ENCODE measurements around the gene AHDC1. TPM values are rescaled to one million over a fixed set of nuclear protein-coding genes. Genes with fewer than 3 reads are reported as not detected.

The AHDC1 gene
- total and polyA plus RNA-seq, 10 of the 15 experiments (the other 5 are each of a cell fraction or from before 2014, with no cell fraction given) = 0.21 to 13.0 (median 1.4) TPM

GRCh38 chr1:27568300-27569087 is 35.5 kb downstream of the AHDC1 start:
- Histone ChIP-seq H3K9me3 (replicated peaks; ENCODE audit: control insufficient read depth, insufficient read depth, low read length) (no peaks in the 10 kb centered on the region), H2AFZ (ENCODE audit: control insufficient read depth, low read depth, low read length) (peak overlapping the region; percentile 36), H3K27me3 (replicated peaks in 1 of 2; ENCODE audit: control insufficient read depth in 2 of 2, insufficient read depth in 2 of 2, low read length in 1 of 2) (no peaks in the 10 kb centered on the region), H4K20me1 (ENCODE audit: control insufficient read depth, insufficient read depth) (no peaks in the 10 kb centered on the region; the same call in 1 of the 2 replicates), H3K4me2 (ENCODE audit: control insufficient read depth, insufficient read depth) (peak overlapping the region; percentile 90), H3K4me1 (ENCODE audit: control insufficient read depth, insufficient read depth, low read length) (peaks cover 7% of the 10 kb centered on the region), H3K36me3 (ENCODE audit: control insufficient read depth in 2 of 2, insufficient read depth in 2 of 2, low read length in 1 of 2) (no peaks in the 10 kb centered on the region; a peak in 1 of 4 replicates), H3K79me2 (ENCODE audit: control insufficient read depth, insufficient read depth, low read length) (no peaks in the 10 kb centered on the region; the same call in none of the 2 replicates), H3K9ac (ENCODE audit: control insufficient read depth, insufficient read depth, low read length) (no peak overlapping the region), H3K4me3 (peak overlapping the region; percentile 52; the same call in 1 of the 2 replicates), H3K27ac (ENCODE audit: control insufficient read depth, insufficient read depth) (no peak overlapping the region)
- ATAC-seq (peak; percentile 95), DNase-seq (ENCODE audit: low read depth, low spot score) (peak; percentile 60), FAIRE-seq (peak; percentile 88)
- intact Hi-C loops (cut with micrococcal nuclease; ENCODE audit: unreplicated experiment) = loop anchor here (1.0 kb wide), 1 partner anchor 38 kb away; no protein-coding TSS in a partner anchor
- BruUV-seq (replicated peaks) = no TSS peak
- ChIA-PET SMC1A (ENCODE audit: uncharacterized antibody, unreplicated experiment) (interaction anchor here (0.5 to 1.4 kb wide), 11 partner anchors 31 to 272 kb away, joined by 3 to 6 read pairs (median 3); no protein-coding TSS in a partner anchor), CTCF (interaction anchor here (0.6 to 5.8 kb wide), 21 partner anchors 11 to 735 kb away, joined by 3 to 71 read pairs (median 4); partner anchors contain the start of gene AHDC1), POLR2A (interaction anchor here (0.6 to 1.8 kb wide), 5 partner anchors 10 to 674 kb away, joined by 3 to 8 read pairs (median 5); no protein-coding TSS in a partner anchor), RAD21 (ENCODE audit: unreplicated experiment) (interaction anchor here (0.6 to 3.0 kb wide), 12 partner anchors 12 to 272 kb away, joined by 3 to 17 read pairs (median 4); partner anchors contain the start of gene AHDC1)
- in situ Hi-C loops (cut with MboI) = no loop called here
- WGBS (ENCODE audit: insufficient coverage, insufficient replicate concordance, low lambda C conversion rate, missing lambda C conversion rate) = 6% methylated on average over 48 of the region's 65 CpGs
- no peak for TF ChIP-seq SREBF2 (IDR thresholded peaks at IDR 0.05; ENCODE audit: low read length)
- peak; percentile 67 for TF ChIP-seq HDGF (IDR thresholded peaks at IDR 0.05)
- peak; percentile 52; the same call in 1 of the 2 replicates for TF ChIP-seq NR2F1 (conservative IDR thresholded peaks at IDR 0.05)
- TF ChIP-seq SP1 (IDR thresholded peaks at IDR 0.05; ENCODE audit: low read depth, low read length) = peak; percentile 68
- peak; percentile 46 for TF ChIP-seq RAD21 (IDR thresholded peaks at IDR 0.05; ENCODE audit: insufficient read depth, low read depth, low read length)
- TF ChIP-seq SRF (IDR thresholded peaks at IDR 0.05; ENCODE audit: low read depth in 2 of 2, low read length in 2 of 2) = 0 out of 4 replicates have a peak, but pooled peaks of 1 of the 2 experiments have one; percentile 14
- no peak for TF ChIP-seq POU2F2 (IDR thresholded peaks at IDR 0.05; ENCODE audit: borderline replicate concordance, low read depth, low read length)
- TF ChIP-seq BACH1 (IDR thresholded peaks at IDR 0.05; ENCODE audit: borderline replicate concordance) = peak; percentile 82
- no peak for TF ChIP-seq TCF7 (IDR thresholded peaks at IDR 0.05; ENCODE audit: borderline replicate concordance)
- no peak for TF ChIP-seq SUZ12 (IDR thresholded peaks at IDR 0.05; ENCODE audit: unreplicated experiment)
- TF ChIP-seq RFX5 (IDR thresholded peaks at IDR 0.05; ENCODE audit: low read depth, low read length) = no peak
- peak; percentile 18; the same call in 1 of the 2 replicates for TF ChIP-seq NFYB (IDR thresholded peaks at IDR 0.05; ENCODE audit: insufficient read depth, low read depth, low read length)
- TF ChIP-seq YY1 (IDR thresholded peaks at IDR 0.05; ENCODE audit: low read depth, low read length) = 0 out of 2 replicates have a peak, but pooled peaks have one; percentile 29
- TF ChIP-seq ZSCAN29 (IDR thresholded peaks at IDR 0.05) = no peak
- no peak for TF ChIP-seq SUPT20H (IDR thresholded peaks at IDR 0.05; ENCODE audit: borderline replicate concordance, control insufficient read depth, low read depth, low read length)
- TF ChIP-seq LARP7 (IDR thresholded peaks at IDR 0.05) = peak; percentile 88
- no peak for TF ChIP-seq SMAD1 (IDR thresholded peaks at IDR 0.05; ENCODE audit: low read depth, partially characterized antibody)
- TF ChIP-seq EGR1 (IDR thresholded peaks at IDR 0.05; ENCODE audit: borderline replicate concordance in 1 of 2, low read depth in 2 of 2, low read length in 2 of 2) = peak in 1 of 2 experiments; percentile 50; a peak in 2 of 3 replicates
- TF ChIP-seq GATAD2B (conservative IDR thresholded peaks at IDR 0.05; ENCODE audit: low read depth) = peak; percentile 81
- TF ChIP-seq PML (IDR thresholded peaks at IDR 0.05; ENCODE audit: low read length) = no peak
- TF ChIP-seq, protein P1, sequence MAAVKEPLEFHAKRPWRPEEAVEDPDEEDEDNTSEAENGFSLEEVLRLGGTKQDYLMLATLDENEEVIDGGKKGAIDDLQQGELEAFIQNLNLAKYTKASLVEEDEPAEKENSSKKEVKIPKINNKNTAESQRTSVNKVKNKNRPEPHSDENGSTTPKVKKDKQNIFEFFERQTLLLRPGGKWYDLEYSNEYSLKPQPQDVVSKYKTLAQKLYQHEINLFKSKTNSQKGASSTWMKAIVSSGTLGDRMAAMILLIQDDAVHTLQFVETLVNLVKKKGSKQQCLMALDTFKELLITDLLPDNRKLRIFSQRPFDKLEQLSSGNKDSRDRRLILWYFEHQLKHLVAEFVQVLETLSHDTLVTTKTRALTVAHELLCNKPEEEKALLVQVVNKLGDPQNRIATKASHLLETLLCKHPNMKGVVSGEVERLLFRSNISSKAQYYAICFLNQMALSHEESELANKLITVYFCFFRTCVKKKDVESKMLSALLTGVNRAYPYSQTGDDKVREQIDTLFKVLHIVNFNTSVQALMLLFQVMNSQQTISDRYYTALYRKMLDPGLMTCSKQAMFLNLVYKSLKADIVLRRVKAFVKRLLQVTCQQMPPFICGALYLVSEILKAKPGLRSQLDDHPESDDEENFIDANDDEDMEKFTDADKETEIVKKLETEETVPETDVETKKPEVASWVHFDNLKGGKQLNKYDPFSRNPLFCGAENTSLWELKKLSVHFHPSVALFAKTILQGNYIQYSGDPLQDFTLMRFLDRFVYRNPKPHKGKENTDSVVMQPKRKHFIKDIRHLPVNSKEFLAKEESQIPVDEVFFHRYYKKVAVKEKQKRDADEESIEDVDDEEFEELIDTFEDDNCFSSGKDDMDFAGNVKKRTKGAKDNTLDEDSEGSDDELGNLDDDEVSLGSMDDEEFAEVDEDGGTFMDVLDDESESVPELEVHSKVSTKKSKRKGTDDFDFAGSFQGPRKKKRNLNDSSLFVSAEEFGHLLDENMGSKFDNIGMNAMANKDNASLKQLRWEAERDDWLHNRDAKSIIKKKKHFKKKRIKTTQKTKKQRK (IDR thresholded peaks at IDR 0.05; ENCODE audit: low read depth, low read length) = no peak
- no peak for TF ChIP-seq MXI1 (IDR thresholded peaks at IDR 0.05; ENCODE audit: low read depth, low read length)
